Fibroblast of mammary gland (primary cell): ENCODE results near the gene SLC25A21.

Experiments
- DNase-seq: peaks from one replicate; pipeline ENCODE4 v3.0.0-alpha.2; 2010; ENCODE audit warnings: low read depth
- H3K4me3 ChIP-seq: 2 replicates; pipeline ENCODE4 v1.5.1; 2011; ENCODE audit warnings: low read depth, mild to moderate bottlenecking, low read length, moderate library complexity; ENCODE audit not compliant: control insufficient read depth
- CTCF ChIP-seq: conservative IDR thresholded peaks from 2 replicates; pipeline ENCODE4 v1.5.1; 2011; ENCODE audit warnings: low read depth, low read length, inconsistent platforms; ENCODE audit not compliant: control insufficient read depth, insufficient read depth

Gene SLC25A21

DNA sequence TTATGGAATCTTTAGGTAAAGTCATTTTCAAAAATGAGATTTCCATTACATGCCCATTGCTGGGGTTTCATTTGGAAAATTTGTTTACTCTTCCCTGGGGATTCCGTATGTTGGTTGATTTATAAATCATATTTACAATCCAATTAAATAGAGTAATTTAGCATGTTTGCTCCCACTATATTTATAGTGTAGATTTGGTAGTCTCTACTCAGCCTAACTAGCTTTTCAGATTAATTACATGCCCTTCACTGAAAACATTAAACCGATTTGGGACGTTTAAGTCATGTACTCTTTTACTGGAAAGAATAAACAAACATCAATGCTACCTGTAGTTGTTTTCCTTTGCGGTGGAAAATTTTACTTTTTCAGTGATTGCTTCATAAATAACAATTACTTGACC lies 500.3 kb downstream of the SLC25A21 start:
- TF ChIP-seq CTCF = no peak
- no peak overlapping the region for H3K4me3 ChIP-seq
- DNase-seq = no peak

- DNase-seq = no peak
- no peak for TF ChIP-seq CTCF
- H3K4me3 ChIP-seq = no peak overlapping the region
Observed at GRCh38 chr14:36671149-36671548, 501.3 kb downstream of the SLC25A21 start.

DNA sequence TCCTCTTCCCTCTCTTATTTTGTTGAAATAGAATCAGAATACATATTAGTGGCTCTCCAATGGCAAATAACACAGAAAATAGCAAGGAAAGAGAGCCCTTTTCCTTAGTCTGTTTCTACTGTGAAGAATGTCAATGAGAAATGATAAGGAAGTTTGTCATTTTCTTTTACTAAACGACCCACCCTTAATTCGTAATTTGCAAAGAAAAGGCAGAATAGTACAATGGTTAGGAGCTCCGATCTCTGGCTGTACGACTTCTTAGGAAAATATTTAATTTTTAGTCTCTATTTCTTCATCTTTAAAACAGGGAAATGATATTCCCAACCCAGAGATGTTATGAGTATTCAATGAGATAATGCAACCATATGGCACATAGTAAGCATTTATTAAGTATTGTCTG lies 504.7 kb downstream of the SLC25A21 start:
- no peak for DNase-seq
- H3K4me3 ChIP-seq = no peak overlapping the region
- no peak for TF ChIP-seq CTCF

DNA sequence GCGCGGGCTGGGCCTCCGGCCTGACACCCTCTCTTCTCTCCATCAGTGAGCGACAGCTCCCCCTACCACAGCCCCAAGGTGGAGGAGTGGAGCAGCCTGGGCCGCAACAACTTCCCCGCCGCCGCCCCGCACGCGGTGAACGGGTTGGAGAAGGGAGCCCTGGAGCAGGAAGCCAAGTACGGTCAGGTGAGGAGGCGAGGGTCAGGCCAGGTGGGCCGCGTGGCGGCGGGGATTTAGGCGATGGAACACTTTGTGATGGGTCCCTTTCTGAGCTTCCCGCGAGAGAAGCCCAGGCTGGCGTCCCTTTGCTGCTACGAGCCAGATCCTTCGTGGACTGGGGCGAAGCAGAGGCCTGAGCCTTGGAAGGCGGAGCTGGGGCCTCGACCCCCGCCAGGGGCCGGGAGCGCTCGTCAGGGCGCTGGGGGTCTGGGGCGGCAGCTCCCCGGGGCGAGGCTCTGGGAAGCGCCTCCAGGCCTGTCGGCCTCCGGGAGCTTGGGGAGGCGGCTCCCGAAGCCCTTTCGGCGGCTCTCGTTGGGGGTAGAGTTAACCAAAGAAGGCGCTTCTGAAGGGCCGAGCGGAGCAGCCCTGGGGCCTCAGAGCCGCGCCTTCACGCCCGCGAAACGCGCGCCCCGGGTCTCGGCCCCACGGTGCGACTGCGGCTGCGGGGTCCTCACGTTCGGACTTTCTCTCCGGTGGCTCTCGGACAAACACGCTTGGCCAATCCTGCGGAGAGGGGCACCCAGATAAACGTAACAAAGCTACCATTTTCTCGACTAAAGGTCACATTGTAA lies 505.8 kb downstream of the SLC25A21 start:
- DNase-seq = no peak
- H3K4me3 ChIP-seq = no peak overlapping the region

GRCh38 chr14:36665887-36666415 lies 506.5 kb downstream of the SLC25A21 start:
- no peak for TF ChIP-seq CTCF
- no peak for DNase-seq
- H3K4me3 ChIP-seq = no peak overlapping the region

More for the DNA sequence above, 505.8 kb downstream of the SLC25A21 start:
- no peak for TF ChIP-seq CTCF

DNA sequence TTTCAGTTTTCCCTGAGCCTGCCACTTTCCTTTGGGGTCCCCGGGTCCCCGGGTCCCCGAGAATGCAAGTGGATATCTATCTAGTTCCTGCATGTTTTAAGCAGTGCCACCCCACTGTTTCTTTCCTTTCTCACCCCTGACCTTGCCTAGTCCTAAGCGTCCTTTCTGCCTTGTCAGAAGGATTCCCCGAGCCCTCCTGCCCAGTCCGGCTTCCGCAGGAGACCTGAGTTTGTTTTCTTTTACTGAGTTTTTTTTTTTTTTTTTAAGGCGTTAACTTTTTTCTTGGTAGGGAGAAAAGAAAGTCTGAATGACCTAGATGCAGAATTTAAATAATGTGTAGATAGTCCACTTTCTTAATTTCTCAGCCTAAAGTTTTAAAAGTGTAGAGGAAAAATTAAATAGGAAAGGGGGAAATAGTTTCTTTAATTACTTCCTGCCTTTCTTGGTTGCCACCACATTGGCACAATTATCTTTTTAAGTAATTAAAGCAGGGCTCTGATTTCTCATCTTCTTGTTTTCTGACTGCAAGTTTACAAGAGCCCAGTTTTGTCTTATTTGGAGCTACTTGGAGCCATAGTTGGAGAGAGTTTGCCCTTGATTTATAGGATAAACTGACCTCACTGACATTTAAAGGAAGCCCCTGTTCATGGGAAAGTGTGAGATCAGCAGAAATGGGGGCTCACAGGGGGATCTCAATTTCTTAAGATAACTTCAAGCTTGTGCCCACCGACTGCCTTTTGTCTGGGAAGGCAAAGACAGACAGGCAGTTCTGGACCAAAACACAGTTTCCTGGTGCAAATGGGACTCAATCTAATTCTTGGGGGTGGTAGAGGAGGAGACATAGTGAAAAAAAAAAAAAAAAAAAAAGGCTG lies 507.8 kb downstream of the SLC25A21 start:
- no peak overlapping the region for H3K4me3 ChIP-seq
- TF ChIP-seq CTCF = no peak
- DNase-seq = no peak
